ENCODE measurements around the gene STXBP4. TPM values are rescaled to one million over a fixed set of nuclear protein-coding genes. Genes with fewer than 3 reads are reported as not detected.

STXBP4 gene
- total and polyA plus RNA-seq, 2 donors (not counting 3 experiments of a cell fraction or from before 2014, with no cell fraction given) = 1.9 to 12.9 TPM

DNA sequence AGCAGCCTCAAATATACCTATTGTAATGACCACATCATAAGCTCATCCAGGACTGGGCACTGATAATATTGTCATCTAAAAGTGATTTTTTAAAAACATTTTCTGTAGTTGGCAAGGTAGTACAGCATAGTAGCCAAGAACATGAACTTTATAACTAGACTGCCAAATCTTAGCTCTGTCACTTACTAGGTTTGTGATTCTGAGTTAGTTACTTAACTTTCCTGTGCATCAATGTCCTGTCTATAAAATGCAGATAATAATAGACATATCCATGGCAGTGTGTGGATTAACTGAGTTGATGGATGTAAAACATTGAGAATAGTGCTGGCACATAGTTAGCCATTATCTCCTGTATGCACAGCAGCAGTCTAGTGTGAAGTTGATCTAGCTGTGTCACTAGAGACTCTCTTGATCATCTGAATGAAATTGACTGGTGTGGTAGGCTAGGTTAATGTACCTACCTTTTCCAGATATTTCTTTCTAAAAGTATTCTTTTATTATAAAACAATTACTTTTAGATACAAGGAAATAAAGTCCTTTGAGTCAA, 101.5 kb downstream of the STXBP4 start:
- dilution Hi-C loops (cut with MboI; ENCODE audit: extremely low pct_ligation_motif_present, low sequenced_read_pairs) = no loop called here

More for the DNA sequence above, 101.5 kb downstream of the STXBP4 start:
- no peak for TF ChIP-seq POLR2A (IDR thresholded peaks at IDR 0.05; ENCODE audit: low read depth, low read length)
- TF ChIP-seq JUN (IDR thresholded peaks at IDR 0.05; ENCODE audit: borderline replicate concordance, insufficient read depth, insufficient read length, low read depth) = no peak
- TF ChIP-seq, protein P1, sequence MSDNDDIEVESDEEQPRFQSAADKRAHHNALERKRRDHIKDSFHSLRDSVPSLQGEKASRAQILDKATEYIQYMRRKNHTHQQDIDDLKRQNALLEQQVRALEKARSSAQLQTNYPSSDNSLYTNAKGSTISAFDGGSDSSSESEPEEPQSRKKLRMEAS (IDR thresholded peaks at IDR 0.05; ENCODE audit: insufficient read depth, insufficient read length) = no peak
- TF ChIP-seq GATA2 (IDR thresholded peaks at IDR 0.05; ENCODE audit: insufficient read depth, insufficient read length, low read depth, low read length) = no peak
- no peak for TF ChIP-seq FOS (IDR thresholded peaks at IDR 0.05; ENCODE audit: borderline replicate concordance, insufficient read depth, low read length)
- TF ChIP-seq, protein P2, sequence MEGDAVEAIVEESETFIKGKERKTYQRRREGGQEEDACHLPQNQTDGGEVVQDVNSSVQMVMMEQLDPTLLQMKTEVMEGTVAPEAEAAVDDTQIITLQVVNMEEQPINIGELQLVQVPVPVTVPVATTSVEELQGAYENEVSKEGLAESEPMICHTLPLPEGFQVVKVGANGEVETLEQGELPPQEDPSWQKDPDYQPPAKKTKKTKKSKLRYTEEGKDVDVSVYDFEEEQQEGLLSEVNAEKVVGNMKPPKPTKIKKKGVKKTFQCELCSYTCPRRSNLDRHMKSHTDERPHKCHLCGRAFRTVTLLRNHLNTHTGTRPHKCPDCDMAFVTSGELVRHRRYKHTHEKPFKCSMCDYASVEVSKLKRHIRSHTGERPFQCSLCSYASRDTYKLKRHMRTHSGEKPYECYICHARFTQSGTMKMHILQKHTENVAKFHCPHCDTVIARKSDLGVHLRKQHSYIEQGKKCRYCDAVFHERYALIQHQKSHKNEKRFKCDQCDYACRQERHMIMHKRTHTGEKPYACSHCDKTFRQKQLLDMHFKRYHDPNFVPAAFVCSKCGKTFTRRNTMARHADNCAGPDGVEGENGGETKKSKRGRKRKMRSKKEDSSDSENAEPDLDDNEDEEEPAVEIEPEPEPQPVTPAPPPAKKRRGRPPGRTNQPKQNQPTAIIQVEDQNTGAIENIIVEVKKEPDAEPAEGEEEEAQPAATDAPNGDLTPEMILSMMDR (IDR thresholded peaks at IDR 0.05; ENCODE audit: extremely low read depth in 1 of 2, insufficient read depth in 1 of 2, low read depth in 1 of 2, low read length in 2 of 2) = no peak
- TF ChIP-seq POLR2AphosphoS5 (IDR thresholded peaks at IDR 0.05; ENCODE audit: insufficient read depth, low read depth, low read length) = no peak
- TF ChIP-seq MYC (IDR thresholded peaks at IDR 0.05; ENCODE audit: low read depth, low read length) = no peak
- TF ChIP-seq EZH2 (IDR thresholded peaks at IDR 0.05; ENCODE audit: borderline replicate concordance, low read depth, low read length, severe bottlenecking) = no peak
- Histone ChIP-seq H3K9me3 (replicated peaks; ENCODE audit: control insufficient read depth, insufficient read depth, low read length) (no peaks in the 10 kb centered on the region), H2AFZ (ENCODE audit: low read depth, low read length) (no peak overlapping the region), H4K20me1 (replicated peaks; ENCODE audit: control insufficient read depth, extremely low read depth, insufficient read depth, low read length) (no peaks in the 10 kb centered on the region), H3K27ac (ENCODE audit: insufficient read depth, low read depth, low read length) (no peak overlapping the region), H3K27me3 (ENCODE audit: control insufficient read depth in 2 of 2, insufficient read depth in 2 of 2, low read length in 2 of 2) (no peaks in the 10 kb centered on the region), H3K4me1 (ENCODE audit: control insufficient read depth, extremely low read depth, insufficient read depth, low read length) (no peaks in the 10 kb centered on the region), H3K9ac (replicated peaks; ENCODE audit: extremely low read depth, insufficient read depth, low read length) (no peak overlapping the region), H3K9me1 (replicated peaks; ENCODE audit: control insufficient read depth, extremely low read depth, insufficient read depth, low read length) (no peaks in the 10 kb centered on the region), H3K4me3 (replicated peaks in 1 of 3; ENCODE audit: insufficient read depth in 1 of 3, low read depth in 1 of 3, low read length in 3 of 3) (no peak overlapping the region), H3K4me2 (ENCODE audit: insufficient read depth, low read length) (no peak overlapping the region), H3K36me3 (ENCODE audit: control insufficient read depth in 2 of 2, extremely low read depth in 1 of 2, insufficient read depth in 2 of 2, low read length in 2 of 2) (no peaks in the 10 kb centered on the region), H3K79me2 (ENCODE audit: control insufficient read depth, insufficient read depth, low read length) (no peaks in the 10 kb centered on the region)
- intact Hi-C loops (cut with micrococcal nuclease) = no loop called here
- FAIRE-seq = no peak
- no TSS peak for BruUV-seq (replicated peaks)
- DNase-seq (ENCODE audit: low read depth, low spot score) = no peak
- ChIA-PET POLR2A (interaction anchor here (0.7 kb wide), 1 partner anchor 189 kb away, joined by 3 read pairs; no protein-coding TSS in a partner anchor), CTCF (interaction anchor here (1.8 kb wide), 1 partner anchor 9 kb away, joined by 4 read pairs; no protein-coding TSS in a partner anchor)
